ENCODE measurements around the gene TMEM134.
"Not testable (repeated sequence)": the region's sequence is repeated elsewhere in the genome, so short reads cannot be mapped to it uniquely, and the experiment has no call there.

DNA sequence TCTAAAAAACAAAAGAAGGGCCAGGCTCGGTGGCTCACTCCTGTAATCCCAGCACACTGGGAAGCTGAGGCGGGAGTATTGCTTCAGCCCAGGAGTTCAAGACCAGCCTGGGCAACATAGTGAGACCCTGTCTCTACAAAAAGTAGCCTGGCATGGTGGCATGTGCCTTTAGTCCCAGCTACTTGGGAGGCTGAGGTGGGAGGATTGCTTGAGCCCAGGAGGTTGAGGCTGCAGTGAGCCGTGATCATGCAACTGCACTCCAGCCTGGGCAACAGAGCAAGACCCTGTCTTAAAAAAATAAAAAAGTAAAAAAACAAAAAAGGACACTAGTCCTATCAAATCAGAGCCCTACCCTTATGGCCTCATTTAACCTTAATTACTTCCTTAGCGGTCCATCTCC, 42.5 kb upstream of the TMEM134 start:
- TF ChIP-seq, protein P1, sequence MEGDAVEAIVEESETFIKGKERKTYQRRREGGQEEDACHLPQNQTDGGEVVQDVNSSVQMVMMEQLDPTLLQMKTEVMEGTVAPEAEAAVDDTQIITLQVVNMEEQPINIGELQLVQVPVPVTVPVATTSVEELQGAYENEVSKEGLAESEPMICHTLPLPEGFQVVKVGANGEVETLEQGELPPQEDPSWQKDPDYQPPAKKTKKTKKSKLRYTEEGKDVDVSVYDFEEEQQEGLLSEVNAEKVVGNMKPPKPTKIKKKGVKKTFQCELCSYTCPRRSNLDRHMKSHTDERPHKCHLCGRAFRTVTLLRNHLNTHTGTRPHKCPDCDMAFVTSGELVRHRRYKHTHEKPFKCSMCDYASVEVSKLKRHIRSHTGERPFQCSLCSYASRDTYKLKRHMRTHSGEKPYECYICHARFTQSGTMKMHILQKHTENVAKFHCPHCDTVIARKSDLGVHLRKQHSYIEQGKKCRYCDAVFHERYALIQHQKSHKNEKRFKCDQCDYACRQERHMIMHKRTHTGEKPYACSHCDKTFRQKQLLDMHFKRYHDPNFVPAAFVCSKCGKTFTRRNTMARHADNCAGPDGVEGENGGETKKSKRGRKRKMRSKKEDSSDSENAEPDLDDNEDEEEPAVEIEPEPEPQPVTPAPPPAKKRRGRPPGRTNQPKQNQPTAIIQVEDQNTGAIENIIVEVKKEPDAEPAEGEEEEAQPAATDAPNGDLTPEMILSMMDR (IDR thresholded peaks at IDR 0.05) = not testable (repeated sequence)
- TF ChIP-seq POLR2A, EP300 (IDR thresholded peaks at IDR 0.05): not testable (repeated sequence)
